SW 1271 (cell line): ENCODE results near the gene INTS11.
"Not testable (repeated sequence)": the region's sequence is repeated elsewhere in the genome, so short reads cannot be mapped to it uniquely, and the experiment has no call there.

ENCODE experiments used
- DNase-seq, 2 experiments: peaks; one replicate each; lab custom pipeline; 2025; lab: John Stamatoyannopoulos, UW

Gene INTS11

GRCh38 chr1:1324524-1325287 lies at the start of gene INTS11, which contains the start of gene CPTP:
TSS of gene INTS11 (minus strand) at chr1:1324660. CDS start at chr1:1324608, 52 bp downstream.
TSS of gene CPTP (plus strand) at chr1:1324802. CDS start at chr1:1326911, 2,109 bp downstream.
- peak; percentile 48 to 70 for DNase-seq

- DNase-seq, result no peak
Observed at GRCh38 chr1:1373815-1374588, 49.5 kb upstream of the INTS11 start.

GRCh38 chr1:1373051-1373814 lies 48.8 kb upstream of the INTS11 start:
- DNase-seq, result no peak

GRCh38 chr1:1371746-1372711 lies 47.6 kb upstream of the INTS11 start:
- peak in 1 of 2 experiments; percentile 37 for DNase-seq

GRCh38 chr1:1371364-1371745 lies 46.9 kb upstream of the INTS11 start:
- no peak for DNase-seq

- DNase-seq, result no peak
Observed at GRCh38 chr1:1370771-1371300, 46.4 kb upstream of the INTS11 start.

- not testable (repeated sequence) for DNase-seq
Observed at GRCh38 chr1:1370094-1370493, 45.6 kb upstream of the INTS11 start.

- no peak for DNase-seq
Observed at GRCh38 chr1:1367315-1367714, 42.9 kb upstream of the INTS11 start.

- no peak for DNase-seq
Observed at GRCh38 chr1:1366699-1367066, 42.2 kb upstream of the INTS11 start.

- DNase-seq, result no peak
Observed at GRCh38 chr1:1365875-1366698, 41.6 kb upstream of the INTS11 start.

- DNase-seq, result no peak
Observed at GRCh38 chr1:1364266-1364665, 39.8 kb upstream of the INTS11 start.

GRCh38 chr1:1361982-1362423 lies 37.5 kb upstream of the INTS11 start:
- no peak for DNase-seq

GRCh38 chr1:1361233-1361981 lies 36.9 kb upstream of the INTS11 start:
- DNase-seq, result no peak

GRCh38 chr1:1360506-1361169 lies 36.2 kb upstream of the INTS11 start:
- DNase-seq, result peak; percentile 40 to 74

- DNase-seq, result no peak
Observed at GRCh38 chr1:1359664-1360468, 35.4 kb upstream of the INTS11 start.

GRCh38 chr1:1359308-1359663 lies 34.8 kb upstream of the INTS11 start:
- no peak for DNase-seq

GRCh38 chr1:1358433-1359271 lies 34.2 kb upstream of the INTS11 start, which contains the start of gene MXRA8:
TSS of gene MXRA8 (minus strand) at chr1:1358555. CDS start at chr1:1358504, 51 bp downstream.
- DNase-seq, result no peak
